Occipital lobe (tissue), 2 donors: ENCODE results near the gene CALHM3. TPM values are rescaled to one million over a fixed set of nuclear protein-coding genes. Genes with fewer than 3 reads are reported as not detected.
"Not testable (repeated sequence)": the region's sequence is repeated elsewhere in the genome, so short reads cannot be mapped to it uniquely, and the experiment has no call there.

Source experiments
- DNase-seq: peaks from one replicate; lab custom pipeline; 2025; lab: John Stamatoyannopoulos, UW
- total RNA-seq: library from RNA; depleted of rRNA; stranded (reverse); fragments of >200 nt; gene quantifications from one replicate; pipeline ENCODE4 v1.2.3, GENCODE V29; 2014

The CALHM3 gene, protein sequence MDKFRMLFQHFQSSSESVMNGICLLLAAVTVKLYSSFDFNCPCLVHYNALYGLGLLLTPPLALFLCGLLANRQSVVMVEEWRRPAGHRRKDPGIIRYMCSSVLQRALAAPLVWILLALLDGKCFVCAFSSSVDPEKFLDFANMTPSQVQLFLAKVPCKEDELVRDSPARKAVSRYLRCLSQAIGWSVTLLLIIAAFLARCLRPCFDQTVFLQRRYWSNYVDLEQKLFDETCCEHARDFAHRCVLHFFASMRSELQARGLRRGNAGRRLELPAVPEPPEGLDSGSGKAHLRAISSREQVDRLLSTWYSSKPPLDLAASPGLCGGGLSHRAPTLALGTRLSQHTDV
- not detected for total RNA-seq

- DNase-seq = no peak
These were observed at the start of gene CALHM3 for GRCh38 chr10:103479135-103479534. Gene CALHM3, minus strand, starts transcription at chr10:103479240. Its CDS starts 208 bp downstream, at chr10:103479032.

DNA sequence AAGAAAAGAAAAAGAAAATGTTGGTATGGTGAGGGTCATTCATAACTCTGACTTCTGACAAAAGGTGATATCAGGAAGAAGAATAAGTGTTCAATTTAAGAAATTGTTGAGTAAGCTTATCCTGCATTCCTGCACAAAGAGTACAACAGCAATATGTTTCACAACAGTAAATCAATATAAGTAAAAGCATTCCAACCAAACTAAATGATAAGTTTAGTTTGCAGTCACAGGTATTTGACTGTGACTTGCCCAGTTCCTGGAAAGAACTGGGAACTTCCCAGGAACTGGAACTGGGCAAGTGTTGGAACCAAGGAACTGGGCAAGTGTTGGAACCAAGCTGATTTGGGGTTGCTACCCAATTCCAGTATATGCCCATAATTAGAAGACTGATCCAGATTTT, 49.5 kb upstream of the CALHM3 start:
- DNase-seq = no peak

DNA sequence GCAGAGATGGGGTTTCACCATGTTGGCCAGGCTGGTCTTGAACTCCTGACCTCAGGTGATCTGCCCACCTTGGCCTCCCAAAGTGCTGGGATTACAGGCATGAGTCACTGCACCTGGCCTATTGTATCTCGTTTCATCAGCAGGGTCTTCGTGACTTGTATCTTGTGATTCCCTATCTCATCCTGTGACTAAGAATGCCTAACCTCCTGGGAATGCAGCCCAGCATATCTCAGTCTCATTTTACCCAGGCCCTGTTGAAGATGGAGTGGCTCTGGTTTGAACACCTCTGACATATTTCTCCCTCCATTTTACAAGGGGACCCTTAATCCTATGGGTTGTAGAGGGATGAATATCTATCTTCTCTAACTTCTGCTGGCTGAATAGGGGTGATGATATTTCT, 48.4 kb upstream of the CALHM3 start:
- not testable (repeated sequence) for DNase-seq

DNA sequence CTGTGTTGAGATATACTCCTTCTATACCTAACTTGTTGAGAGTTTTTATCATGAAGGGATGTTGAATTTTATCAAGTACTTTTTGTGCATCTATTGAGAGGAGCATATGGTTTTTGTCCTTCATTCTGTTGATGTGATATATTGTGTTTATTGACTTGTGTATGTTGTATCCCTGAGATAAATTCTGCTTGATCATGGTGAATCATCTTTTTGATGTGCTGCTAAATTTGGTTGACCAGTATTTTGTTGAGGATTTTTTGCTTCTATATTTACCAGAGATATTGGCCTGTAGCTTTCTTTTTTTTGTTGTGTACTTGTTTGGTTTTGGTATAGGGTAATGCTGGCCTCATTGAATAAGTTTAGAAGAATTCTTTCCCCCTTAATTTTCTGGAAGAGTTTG, 46.9 kb upstream of the CALHM3 start:
- no peak for DNase-seq

DNA sequence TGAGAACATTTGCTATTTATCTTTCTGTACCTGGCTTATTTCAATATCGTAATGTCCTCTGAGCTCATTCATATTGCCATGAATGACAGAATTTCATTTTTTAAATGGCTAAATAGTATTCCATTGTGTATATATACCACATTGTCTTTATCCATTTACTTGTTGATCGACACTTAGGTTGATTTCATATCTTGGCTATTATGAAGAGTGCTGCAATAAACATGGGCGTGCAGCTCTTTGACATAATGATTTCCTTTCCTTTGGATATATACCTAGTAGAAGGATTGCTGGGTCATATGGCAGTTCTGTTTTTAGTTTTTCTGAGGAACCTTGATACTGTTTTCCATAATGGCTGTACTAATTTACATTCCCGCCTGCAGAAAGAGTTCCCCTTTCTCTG, 44.6 kb upstream of the CALHM3 start:
- no peak for DNase-seq

DNA sequence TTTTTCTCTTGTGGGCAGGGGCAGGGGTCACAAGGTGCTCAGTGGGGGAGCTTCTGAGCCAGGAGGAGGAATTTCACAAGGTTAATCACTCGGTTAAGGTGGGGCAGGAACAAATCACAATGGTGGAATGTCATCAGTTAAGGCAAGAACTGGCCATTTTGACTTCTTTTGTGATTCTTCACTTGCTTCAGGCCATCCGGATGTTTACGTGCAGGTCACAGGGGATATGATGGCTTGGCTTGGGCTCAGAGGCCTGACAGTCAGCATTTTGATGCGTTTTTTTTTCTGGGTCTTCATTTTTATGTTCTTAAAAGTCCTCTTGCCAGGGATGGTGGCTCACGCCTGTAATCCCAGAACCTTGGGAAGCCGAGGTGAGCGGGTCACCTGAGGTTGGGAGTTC, 43.0 kb upstream of the CALHM3 start:
- not testable (repeated sequence) for DNase-seq

DNA sequence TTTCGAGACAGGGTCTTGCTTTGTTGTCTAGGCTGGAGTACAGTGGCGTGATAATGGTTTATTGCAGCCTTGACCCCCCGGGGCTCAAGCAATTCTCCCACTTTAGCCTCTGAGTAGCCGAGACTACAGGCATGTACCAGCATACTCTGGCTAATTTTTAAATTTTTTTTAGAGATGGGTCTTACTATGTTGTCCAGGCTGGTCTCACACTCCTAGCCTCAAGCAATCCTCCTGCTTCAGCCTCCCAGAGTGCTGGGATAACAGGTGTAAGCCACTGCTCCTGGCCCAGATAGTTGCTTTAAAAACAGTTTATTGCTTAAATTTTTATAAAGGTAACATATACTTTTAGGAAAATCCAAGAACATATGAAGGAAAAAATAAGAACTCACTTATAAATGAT, 40.8 kb upstream of the CALHM3 start:
- no peak for DNase-seq

DNA sequence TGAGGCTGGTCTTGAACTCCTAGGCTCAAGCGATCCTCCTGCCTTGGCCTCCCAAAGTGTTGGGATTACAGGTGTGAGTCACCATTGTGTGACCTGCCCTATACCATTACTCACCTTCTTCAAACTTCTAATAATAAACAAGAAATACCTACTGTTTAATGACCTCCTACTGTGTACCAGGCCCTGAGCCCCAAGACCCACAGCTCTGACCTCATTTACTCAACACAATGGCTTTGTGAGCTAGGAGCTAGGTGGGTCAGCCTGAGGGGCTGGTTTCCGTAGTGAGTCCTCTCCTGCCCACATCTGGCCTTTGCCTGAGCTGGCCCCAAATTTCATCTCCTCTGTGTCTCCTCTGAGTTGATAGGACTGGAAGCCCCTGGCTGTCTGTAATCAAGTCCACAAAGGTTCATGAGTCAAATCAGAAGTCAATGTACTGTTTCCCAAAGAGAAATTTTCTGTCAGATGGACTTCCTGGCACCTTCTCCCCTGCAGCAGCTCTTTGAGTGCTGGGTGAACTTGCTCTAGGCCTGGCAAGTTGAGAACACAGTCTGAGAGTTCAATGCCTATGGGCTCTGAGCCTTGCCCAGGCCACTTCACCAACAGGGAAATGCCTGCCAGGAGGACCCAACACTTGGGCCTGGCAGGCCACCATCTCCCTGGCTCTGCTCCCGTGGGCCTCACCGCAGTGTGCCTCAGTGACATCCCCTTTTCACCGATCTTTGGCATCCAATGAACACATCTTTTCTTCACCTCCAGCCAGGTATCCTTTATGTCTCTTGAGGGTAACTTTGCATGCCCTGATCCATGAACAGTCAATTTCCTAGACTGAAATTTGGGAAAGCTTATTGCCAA, 38.4 kb upstream of the CALHM3 start:
- no peak for DNase-seq

- DNase-seq = no peak
These were observed 35.2 kb upstream of the CALHM3 start for GRCh38 chr10:103514244-103514643.

GRCh38 chr10:103513380-103514060, 34.5 kb upstream of the CALHM3 start:
- no peak for DNase-seq

DNA sequence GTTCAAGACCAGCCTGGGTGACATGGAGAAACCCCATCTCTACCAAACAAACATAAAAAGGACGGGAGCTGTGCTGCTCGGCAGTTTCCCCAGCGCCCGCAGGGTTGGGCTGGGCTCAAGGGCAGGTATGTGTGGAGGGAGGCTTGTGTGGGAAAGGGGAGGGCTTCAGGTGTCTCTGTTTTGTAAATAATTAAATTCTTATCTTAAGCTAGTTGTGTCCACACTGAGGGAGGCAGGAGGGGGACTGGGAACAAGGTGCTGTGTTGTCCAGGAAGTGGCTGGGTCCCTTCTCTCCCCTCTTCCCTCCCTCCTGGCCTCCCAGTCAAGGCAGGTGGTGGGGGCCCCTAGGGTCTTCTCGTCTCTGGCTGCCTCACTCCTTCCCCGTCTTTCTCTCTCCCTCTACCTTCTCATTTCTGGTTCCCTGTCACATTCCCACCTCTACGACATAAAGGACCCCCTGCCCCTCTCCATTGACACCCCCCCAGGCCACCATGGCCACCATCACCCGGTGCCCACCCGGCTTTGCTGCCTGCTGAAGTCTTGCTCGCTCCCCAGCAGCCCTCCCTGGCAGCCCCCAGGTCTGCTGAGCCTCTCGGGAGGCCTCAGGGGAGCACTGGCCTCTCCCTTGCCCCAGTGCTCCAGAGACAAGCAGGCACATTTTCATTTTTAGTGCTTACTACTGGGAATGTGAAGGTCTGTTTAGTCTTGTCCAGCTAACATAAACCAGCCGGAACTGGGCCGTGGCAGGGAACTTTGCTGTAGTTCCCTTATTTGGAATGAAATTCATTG, 33.7 kb upstream of the CALHM3 start:
- no peak for DNase-seq

DNA sequence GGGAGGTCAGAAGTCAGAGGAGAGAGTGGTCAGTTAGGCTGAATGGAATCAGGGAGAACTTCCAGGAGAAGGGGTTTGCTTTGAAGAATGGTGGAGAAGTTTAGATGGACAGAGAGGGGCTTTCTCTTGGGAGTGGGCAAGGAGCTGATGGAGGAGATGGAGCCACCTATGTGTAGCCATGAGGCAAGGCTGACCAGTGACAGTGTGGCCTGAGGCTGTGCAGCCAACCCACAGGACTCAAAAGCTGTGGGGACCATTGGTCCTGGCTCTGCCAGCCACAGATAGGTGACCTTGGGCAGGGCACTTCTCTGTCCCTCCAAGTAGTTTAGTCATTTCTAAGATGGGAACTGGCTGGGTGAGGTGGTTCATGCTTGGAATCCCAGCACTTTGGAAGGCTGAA, 33.1 kb upstream of the CALHM3 start:
- no peak for DNase-seq

DNA sequence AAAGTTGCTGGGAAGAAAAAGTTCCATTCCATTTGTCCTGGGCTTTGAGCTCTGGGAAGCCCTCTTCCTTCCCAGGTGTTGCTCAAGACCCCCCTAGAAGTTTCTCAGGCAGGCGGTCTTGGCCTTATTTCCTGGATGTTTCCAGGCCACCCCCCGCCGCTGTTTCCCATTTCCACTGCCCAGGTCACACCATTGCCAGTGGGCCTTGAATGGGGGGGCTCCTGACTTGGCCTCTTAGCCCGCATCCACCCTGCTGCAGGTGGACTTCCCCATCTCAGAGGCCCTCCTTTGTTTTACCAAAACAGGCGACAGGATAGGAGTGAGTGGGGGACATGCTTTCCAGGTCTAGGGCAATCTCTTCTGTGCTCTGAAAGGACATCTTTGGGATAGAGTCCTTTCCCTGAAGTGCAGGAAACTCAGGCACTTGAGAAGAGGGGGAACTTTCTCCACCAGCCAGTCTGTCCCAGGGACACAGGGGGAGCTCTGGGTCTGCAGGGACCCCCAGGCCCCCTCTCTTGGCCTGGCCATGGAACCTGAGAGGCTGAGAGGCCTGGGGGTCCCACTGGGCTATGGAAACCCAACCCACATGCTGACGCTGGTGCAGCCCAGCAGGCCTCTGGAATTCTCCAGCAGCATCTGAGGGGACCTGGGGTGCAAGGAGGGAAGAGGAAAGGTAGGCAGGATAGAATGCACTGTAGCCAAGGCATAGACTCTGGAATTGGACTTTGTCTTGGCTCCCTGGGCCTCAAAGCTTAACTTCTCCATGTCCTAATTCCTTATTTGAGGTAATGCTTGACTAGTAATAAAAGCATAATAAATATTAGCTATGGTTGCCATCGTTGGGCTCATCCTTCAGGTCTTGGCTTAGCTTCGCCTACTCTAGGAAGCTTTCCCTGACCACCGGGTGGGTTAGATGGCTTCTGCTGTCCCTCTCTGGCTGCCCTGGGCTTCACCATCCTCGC, 32.0 kb upstream of the CALHM3 start:
- no peak for DNase-seq

DNA sequence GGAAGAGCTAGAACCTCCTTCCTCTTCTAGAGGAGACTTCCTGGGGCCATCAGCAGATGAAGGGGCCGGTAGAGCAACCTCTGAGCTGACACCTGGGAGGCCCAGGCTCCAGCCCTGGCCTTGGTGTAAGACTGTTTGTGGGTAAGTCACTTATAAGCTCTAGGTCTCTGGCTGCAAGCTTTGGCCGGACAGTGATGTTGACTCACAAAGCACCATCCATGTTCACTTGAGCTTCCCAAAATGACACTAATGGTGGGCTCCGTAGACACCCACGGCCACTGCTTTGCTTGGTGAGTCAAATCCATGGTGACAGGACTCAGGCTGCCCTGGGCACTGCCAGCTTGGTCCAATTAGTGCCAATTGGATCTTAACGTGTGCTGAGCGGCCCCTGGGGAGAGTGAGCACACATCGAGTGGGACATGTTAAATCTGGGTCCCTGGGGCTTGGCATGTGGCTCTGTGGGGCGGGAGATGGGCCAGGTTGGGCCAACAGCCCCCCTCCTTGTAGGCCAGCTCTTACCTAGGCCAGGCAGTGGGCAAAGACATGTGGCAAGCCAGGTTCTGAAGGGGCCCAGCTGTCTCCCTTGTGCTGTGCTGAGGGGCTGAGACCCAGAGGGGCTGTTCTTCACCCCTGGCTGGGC, 31.1 kb upstream of the CALHM3 start:
- DNase-seq = no peak

DNA sequence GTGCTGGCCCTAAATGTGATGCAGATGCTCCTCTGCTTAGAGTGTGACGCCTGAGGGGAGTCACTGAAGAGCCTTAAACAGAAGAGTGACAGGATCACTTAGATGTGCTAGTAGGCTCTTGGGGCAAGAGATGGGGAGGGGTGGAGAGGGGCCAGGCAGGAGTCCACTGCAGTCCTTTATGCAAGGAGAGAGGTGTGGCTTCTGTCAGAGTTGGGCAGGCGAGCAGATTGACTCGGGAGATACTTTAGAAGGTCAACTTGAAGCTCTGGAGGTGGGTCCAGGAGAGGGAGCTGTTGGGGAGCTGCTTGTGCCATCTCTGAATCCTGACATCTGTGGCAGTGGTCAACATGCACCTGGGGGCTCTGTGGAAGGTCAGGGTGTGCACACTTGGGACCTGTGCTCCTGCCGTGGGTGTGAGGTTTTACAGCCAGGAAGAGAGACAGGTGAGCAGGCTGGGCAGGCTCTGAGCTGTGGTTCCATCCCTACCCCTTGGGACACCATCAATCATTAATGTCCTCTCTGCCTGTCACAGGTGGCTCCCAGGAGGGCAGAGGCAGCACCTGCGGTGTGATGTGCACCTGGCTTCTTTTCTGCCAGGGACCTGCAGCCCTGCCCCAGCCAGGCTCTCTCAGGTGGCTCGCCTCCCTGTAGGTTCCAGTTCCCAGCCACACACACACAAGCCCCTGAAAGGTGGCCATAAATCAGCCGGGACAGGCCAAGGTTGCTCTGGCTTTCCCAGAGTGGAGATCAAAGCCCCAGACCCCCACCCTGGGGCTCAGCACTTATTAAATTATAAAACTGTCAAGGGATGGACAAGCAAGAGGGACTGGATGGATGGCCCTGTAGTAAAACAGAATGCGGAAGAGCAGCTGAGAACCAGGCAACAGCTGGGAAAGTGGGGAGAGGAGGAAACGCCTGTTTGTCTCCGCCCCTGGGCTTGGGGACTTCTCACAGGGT, 28.5 kb upstream of the CALHM3 start:
- no peak for DNase-seq

GRCh38 chr10:103506061-103506460, 27.0 kb upstream of the CALHM3 start:
- DNase-seq = no peak

DNA sequence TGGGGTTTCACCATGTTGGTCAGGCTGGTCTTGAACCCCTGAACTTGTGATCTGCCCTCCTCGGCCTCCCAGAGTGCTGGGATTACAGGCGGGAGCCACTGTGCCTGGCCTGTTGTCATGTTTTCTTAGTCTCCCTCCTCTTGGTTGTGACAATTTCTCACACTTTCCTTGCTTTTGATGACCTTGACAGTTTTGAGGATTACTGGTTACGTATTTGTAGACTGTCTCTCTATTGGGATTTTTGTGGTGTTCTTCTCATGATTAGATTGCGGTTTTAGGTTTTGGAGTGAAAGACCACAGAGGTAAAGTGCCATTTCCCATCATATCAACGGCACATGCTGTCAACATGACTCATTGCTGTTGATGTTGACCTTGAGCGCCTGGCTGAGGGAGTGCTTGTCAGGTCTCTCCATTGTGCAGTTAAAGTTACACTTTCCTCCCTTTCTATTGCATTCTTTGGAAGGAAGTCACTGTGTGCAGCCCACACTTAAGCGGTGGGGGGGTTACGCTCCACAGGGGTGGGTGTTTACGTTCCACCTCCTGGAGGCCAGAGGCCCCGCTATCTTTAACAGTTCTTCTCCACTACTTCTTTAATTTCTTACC, 25.2 kb upstream of the CALHM3 start:
- no peak for DNase-seq

DNA sequence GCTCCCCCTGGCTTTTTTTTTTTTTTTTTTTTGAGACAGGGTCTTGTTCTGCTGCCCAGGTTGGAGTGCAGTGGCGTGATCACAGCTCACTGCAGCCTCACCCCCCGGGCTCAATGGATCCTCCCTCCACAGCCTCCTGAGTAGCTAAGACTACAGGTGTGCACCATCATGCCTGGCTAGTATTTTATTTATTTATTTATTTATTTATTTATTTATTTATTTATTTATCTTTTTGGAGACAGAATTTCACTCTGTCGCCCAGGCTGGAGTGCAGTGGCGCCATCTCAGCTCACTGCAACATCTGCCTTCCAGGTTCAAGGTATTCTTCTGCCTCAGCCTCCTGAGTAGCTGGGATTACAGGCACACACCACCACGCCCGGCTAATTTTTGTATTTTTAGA, 24.7 kb upstream of the CALHM3 start:
- not testable (repeated sequence) for DNase-seq
